Astrocyte of the hippocampus (primary cell): ENCODE data around the gene ASPA.

Experiments used
- DNase-seq: peaks from one replicate; pipeline ENCODE4 v3.0.0; 2011; ENCODE audit warnings: low read depth, low spot score

The ASPA gene

DNA sequence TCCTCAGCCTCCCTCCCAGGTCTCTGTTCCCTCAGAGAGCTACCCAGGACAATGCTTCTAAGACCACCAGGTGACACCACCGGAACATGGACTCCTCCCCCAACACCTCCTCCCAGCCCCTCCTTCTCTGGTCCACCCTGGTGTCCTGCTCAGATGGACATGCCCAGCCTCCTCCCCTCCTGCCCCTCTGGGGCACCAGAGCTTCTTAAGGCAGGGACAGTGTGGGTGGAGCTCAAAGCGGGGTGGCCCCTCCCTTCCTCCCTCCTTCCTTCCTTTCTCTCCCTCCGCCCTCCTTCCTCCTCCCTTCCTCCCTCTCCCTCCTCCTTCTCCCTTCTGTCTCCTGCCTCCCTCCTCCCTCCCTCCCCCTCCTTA lies 59.1 kb downstream of the ASPA start:
- peak; percentile 25 for DNase-seq

DNA sequence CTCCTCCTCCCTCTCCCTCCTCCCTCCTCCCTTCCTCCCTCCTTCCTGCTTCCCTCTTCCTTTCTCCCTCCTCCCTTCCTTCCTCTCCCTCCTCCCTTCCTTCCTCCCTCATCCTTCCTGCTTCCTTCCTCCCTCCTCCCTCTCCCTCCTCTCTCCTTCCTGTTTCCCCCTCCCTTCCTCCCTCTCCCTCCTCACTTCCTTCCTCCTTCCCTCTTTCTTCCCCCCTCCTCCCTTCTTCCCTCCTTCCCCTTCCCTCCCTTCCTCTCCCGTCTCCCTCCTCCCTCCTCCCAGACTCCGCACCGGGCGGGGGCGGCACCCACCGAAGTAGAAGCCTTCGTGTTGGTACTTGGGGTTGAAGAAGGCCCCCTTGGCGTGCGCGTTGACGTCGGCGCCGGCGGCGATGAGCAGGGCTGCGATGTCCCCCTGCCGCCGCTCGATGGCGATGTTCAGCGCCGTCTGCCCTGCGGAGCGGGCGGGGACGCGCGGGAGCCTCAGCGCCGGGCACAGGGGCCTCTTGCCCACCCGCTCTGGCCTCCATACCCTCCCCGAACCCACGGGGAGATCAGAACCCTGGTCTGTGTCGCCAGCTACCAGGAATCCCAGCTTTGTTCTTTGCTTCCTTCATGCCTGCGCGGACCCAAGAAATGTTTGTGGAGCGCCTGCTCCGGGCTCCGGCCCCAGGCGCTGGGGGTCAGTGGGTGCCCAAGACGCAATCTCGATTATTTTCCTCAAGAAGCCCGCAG lies 59.6 kb downstream of the ASPA start:
- DNase-seq: peak; percentile 90

DNA sequence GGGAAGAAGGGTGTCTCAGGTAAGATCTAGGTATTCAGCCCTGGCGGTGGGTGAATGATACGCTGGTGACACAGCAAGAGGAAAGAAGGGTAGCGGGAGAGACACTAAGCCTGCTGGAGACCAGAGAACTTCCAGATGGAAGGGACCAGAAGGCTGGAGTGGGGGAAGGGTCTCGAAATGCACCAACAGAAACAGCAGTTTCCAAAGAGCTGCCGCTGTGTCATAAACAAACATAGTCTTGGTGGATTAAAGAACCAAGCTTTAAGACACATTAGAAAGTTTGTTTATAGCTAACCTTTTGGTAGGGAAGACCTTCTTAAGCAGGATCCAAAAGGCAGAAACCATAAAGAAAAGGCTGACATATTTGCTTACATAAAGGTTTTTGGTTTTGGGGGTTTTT lies 60.9 kb downstream of the ASPA start:
- DNase-seq: no peak

DNA sequence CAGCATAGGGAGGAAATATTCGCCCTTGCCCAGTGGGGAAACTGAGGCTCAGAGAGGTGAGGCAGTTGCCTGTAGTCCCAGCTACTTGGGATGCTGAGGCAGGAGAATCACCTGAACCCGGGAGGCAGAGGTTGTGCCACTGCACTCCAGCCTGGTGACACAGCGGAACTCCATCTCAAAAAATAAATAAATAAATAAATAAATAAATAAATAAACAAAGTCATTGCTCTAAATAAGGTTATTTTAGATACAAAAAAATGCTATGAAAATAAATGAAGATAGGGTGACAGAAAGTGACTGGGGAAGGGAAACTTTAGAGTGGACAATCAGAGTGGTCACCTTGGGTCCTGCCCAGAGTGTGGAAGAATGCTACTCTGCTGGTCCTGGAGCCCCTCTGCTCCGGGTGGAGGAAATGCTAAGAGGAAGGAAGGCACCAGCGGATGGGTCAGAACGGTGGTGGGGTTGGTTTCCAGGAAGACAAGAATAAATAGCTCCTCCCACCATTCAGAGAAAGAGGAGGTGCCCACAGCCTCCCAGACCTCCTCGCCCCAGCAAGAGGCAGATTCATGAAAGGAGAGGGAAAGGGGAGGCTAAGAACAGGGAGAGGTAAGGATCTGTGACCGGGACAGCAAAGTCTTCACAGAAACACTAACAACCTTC lies 64.2 kb downstream of the ASPA start:
- no peak for DNase-seq

DNA sequence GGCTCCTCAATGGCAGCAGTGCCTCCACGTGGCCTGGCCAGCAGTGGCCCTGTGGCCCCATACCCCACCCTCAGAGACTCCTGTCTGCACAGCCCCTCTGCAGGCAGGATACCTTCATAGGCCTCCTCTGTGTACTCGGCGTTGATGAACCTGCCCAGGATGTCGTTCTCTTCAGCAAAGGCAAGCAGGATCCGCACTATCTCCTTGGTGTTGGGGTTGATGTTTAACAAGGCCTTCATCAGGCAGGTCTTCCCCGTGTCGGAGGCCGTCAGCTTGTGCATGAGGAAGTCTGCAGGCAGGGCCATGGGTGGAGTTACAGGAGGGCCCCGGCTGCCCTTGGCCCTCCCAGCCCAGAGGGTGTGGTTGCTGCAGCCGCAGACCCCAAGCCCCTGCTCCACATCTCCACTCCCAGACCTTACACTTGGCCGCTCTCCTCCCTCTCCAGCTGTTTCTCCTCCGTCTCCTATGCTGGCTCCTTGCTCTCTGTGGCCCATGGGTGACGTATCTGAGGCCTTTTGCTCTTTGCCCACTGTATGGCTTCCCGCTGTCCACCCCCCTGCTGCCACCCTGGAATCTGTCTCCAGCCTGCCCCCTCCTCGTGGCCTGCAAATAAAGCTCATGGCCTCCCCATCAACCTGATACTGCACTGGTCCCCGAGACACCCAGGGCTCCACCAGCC lies 66.8 kb downstream of the ASPA start:
- DNase-seq: no peak

DNA sequence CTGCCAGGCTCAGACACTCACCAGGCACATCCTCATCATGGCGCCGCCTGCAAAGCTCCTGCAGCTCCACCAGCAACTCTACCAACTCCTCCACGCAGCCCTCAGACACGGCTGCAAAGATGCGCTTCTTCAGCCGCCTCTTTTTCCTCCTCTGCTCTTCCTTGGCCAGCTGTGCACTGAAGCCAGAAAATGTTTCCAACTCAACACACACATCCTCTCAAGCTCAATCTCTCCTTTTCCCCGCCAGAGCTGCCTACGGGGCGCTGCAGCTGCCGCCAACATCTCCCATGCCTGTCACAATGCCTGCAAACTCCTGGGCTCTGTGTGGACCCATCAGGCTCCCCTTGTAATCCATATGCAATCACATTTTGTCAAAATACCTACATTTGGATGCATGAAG lies 67.7 kb downstream of the ASPA start:
- no peak for DNase-seq

DNA sequence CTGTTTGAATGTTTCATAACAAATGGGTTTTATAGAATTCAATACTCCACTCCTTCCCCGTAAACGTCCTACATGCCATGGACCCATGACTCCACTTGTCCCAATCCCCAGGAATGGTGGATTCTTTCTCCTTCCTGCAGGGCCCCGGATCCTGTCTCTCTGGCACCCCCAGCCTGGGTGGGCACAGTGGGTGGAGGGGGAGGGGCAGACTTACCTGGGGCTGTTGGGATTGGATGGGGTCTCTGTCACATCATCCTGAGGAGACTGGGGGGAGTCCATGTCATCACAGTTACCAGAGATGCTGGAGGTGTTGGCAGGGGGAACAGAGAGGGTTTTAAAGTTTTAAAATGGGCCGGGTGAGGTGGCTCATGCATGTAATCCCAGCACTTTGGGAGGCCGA lies 68.6 kb downstream of the ASPA start:
- no peak for DNase-seq

DNA sequence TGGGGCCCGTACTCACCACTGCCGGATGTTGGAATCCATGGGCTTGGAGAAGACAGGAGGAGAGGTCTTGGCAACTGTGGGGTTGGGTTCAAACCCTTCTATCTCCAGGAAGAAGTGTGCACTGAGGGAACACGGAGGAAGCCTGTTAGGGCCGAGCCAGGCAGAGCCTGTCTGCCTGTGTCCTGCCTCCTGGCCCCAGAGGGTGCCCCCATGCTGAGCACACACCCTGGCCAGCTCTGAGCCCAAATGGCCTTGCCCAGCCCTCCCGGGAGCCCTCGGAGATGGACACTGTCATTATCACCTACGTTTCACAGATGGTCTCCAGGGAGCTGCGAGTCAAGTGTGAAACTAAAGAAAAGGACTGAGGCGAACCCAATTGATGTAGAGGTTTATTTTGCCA lies 69.4 kb downstream of the ASPA start:
- DNase-seq: no peak

DNA sequence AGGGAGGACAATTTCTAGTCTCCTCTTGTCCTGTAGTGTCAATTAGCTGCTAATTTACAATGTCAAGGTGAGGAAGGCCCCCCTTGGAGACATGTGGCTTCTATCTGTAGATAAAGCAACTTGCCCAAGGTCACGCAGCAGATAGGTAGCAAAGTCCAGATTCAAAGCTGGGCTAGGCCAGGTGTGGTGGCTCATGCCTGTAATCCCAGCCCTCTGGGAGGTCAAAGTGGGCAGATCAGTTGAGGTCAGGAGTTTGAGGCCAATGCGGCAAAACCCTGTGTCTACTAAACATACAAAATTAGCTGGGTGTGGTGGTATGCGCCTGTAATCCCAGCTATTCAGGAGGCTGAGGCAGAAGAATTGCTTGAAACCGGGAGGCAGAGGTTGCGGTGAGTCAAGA lies 70.7 kb downstream of the ASPA start:
- DNase-seq: no peak

DNA sequence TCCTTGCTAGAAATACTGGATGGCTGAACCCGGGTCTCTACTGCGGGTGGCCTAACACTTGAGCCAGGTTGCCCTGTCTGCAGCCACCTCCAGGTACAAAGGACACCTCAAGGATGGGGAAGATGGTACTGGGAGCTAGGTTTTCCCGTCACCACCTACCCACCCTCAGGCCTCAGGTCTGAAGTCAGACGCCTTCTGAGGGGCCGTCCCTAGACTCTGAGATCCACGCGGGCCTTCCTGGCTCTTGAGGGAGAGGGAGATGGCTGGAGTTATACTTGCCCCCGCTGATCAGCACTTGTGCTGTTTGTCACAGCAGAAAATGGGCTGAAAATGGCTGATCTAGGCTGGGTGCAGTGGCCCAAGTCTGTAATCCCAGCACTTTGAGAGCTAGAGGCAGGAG lies 71.2 kb downstream of the ASPA start:
- no peak for DNase-seq

DNA sequence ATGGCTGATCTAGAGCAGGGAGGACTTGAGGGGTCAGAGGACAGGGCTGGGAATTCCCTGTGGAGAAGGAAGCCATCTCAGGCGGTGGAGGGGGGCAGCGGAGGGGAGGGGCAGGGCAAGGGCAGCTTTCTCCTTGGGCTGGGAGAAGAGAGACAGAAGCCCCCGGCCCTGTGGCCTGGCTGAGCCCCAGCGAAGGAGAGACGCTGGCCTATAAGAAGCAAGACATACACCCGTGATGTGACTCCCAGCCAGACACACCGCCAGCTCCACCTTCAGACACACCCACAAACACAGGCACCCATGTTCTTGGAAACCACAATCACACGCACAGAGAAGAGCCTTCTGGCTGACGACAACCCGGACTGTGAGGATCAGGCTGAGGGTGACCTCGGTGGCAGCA lies 71.8 kb downstream of the ASPA start:
- DNase-seq: no peak

DNA sequence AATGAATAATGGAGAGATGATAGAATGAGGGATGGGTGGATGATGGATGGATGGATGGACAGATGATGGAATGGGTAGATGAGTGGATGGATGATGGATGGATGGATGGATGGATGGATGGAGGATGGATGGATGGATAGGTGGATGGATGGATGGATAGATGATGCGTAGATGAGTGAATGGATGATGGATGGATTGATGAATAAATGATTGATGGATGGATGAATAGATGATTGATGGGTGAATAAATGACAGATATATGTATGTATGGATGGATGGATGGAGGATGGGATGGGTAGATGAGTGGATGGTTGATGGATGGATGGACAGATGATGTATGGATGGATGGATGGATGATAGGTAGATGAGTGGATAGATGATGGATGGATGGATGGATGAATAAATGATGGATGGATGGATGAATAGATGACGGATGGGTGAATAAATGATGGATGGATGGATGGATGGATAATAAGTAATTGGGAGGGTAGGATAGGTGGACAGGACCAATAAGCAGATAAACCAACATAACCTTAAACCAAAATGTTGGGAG lies 73.9 kb downstream of the ASPA start:
- DNase-seq: no peak

DNA sequence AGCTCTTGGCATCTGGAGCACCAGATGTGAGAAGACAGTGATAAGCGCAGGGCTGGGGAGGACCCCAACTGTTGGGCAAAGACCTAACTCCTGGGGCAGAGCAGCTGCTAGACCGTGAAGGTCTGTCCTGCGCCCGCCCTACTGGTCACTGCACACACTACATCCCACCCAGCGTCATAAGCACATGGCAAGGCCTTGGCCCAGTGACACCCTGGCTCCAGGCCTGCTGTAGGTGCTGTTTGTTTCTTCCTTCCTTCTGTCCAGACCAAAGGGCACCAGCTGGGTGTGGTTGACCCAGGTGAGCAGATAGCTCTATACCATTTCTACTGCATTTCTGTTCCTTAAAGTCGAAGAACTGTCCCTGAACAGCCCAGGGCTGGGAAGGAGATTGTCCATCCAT lies 75.4 kb downstream of the ASPA start:
- DNase-seq: no peak

DNA sequence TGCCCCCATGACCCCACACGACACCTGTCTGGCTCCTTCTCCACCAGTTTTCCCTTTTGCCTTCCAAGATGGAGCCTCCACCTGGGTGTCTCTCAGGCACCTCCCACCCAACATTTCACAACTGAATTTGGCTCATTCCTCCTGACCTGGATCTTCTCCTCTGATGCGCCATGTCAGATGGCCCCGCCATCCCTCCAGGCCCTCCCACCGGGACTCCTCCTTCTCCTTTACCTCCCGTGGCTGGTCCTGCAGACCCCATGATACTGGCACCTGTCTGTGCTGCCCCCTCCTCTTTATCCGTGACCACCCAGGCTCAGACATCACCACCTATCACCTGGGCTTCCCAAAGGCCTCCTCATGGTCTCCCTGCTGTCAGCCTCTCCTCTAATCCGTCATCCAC lies 77.1 kb downstream of the ASPA start:
- no peak for DNase-seq
